OCI-LY1 (cell line): Measurements from ENCODE around the gene SEC16A.

Experiments used
- CTCF ChIP-seq: fragments of 200-600 bp; sonication (generic), shearing (Covaris generic); IDR thresholded peaks from 2 replicates; pipeline ENCODE4 v1.5.1; 2017; ENCODE audit warnings: mild to moderate bottlenecking, antibody characterized with exemption, low read length, moderate library complexity, mixed read lengths
- EZH2 ChIP-seq: fragments of 200-600 bp; sonication (generic), shearing (Covaris generic); IDR thresholded peaks from 2 replicates; pipeline ENCODE4 v1.8.0; 2017; ENCODE audit warnings: borderline replicate concordance, mixed run types, mild to moderate bottlenecking, antibody characterized with exemption, low read length, moderate library complexity, mixed read lengths

- TF ChIP-seq CTCF = no peak
- no peak for TF ChIP-seq EZH2
Observed at GRCh38 chr9:136395020-136395340, 87.9 kb downstream of the SEC16A start.
